HG02588 (cell line): Measurements from ENCODE around the gene SCFD2.
"Not testable (repeated sequence)": the region's sequence is repeated elsewhere in the genome, so short reads cannot be mapped to it uniquely, and the experiment has no call there.

ENCODE experiments used
- ATAC-seq: cut with Tn5 transposase; IDR thresholded peaks from one replicate; pipeline ENCODE4 v1.9.1; 2021; ENCODE audit warnings: mild to moderate bottlenecking, moderate library complexity; ENCODE audit not compliant: unreplicated experiment

Gene SCFD2

GRCh38 chr4:53194727-53195126 is 171.1 kb downstream of the SCFD2 start:
- ATAC-seq: no peak

- ATAC-seq: no peak
Observed at GRCh38 chr4:53193111-53193510, 172.8 kb downstream of the SCFD2 start.

GRCh38 chr4:53192496-53192895 is 173.4 kb downstream of the SCFD2 start:
- ATAC-seq: no peak

GRCh38 chr4:53191997-53192396 is 173.9 kb downstream of the SCFD2 start:
- no peak for ATAC-seq

- no peak for ATAC-seq
Observed at GRCh38 chr4:53189011-53189410, 176.8 kb downstream of the SCFD2 start.

- no peak for ATAC-seq
Observed at GRCh38 chr4:53186714-53187358, 179.0 kb downstream of the SCFD2 start.

GRCh38 chr4:53185869-53186585 is 179.8 kb downstream of the SCFD2 start:
- no peak for ATAC-seq

GRCh38 chr4:53183754-53184153 is 182.1 kb downstream of the SCFD2 start:
- no peak for ATAC-seq

GRCh38 chr4:53177751-53178150 is 188.1 kb downstream of the SCFD2 start:
- ATAC-seq: not testable (repeated sequence)

GRCh38 chr4:53175640-53176039 is 190.2 kb downstream of the SCFD2 start:
- ATAC-seq: no peak

GRCh38 chr4:53174823-53175222 is 191.0 kb downstream of the SCFD2 start:
- ATAC-seq: no peak

- ATAC-seq: no peak
Observed at GRCh38 chr4:53173576-53173975, 192.3 kb downstream of the SCFD2 start.

- no peak for ATAC-seq
Observed at GRCh38 chr4:53171797-53172196, 194.1 kb downstream of the SCFD2 start.

GRCh38 chr4:53169695-53170617 is 195.9 kb downstream of the SCFD2 start:
- no peak for ATAC-seq

GRCh38 chr4:53168228-53168627 is 197.6 kb downstream of the SCFD2 start:
- ATAC-seq: no peak

GRCh38 chr4:53162969-53163368 is 202.9 kb downstream of the SCFD2 start:
- no peak for ATAC-seq

GRCh38 chr4:53161787-53162433 is 204.0 kb downstream of the SCFD2 start:
- ATAC-seq: no peak

GRCh38 chr4:53161051-53161786 is 204.6 kb downstream of the SCFD2 start:
- ATAC-seq: no peak

- no peak for ATAC-seq
Observed at GRCh38 chr4:53156896-53157295, 209.0 kb downstream of the SCFD2 start.

- ATAC-seq: no peak
Observed at GRCh38 chr4:53152467-53152866, 213.4 kb downstream of the SCFD2 start.

- no peak for ATAC-seq
Observed at GRCh38 chr4:53151489-53151788, 214.4 kb downstream of the SCFD2 start.
